Activated CD8-positive, alpha-beta T cell treated with anti-CD3 and anti-CD28 coated beads, Interleukin-2, amount 10 ng/mL, durations not matched to agents 7 days and 5 days (primary cell): ENCODE data around the gene CCDC93. TPM values are rescaled to one million over a fixed set of nuclear protein-coding genes. Genes with fewer than 3 reads are reported as not detected.

Experiments
- ATAC-seq: fragments of 150-1000 bp; cut with Tn5 transposase; one replicate; pipeline ENCODE4 v1.10.0; 2021; ENCODE audit warnings: moderate library complexity
- CTCF ChIA-PET: fragments of 350-600 bp; sonication (Branson Sonifier 250); formaldehyde crosslinking; loops from one replicate; lab custom pipeline; 2021; ENCODE audit warnings: antibody characterized with exemption; lab: Charles Lee
- POLR2A ChIA-PET: fragments of 350-600 bp; sonication (Branson Sonifier 250); formaldehyde crosslinking; loops from one replicate; lab custom pipeline; 2021; ENCODE audit warnings: antibody characterized with exemption; lab: Charles Lee
- DNase-seq: peaks from one replicate; pipeline ENCODE4 v3.0.0-alpha.2; 2020
- H3K27ac Mint-ChIP-seq: one replicate; pipeline ENCODE4 v1.8.0; 2021; ENCODE audit warnings: mild to moderate bottlenecking, mixed read lengths
- H3K27me3 Mint-ChIP-seq: one replicate; pipeline ENCODE4 v1.8.0; 2021; ENCODE audit warnings: low read depth, mixed read lengths
- H3K36me3 Mint-ChIP-seq: one replicate; pipeline ENCODE4 v1.8.0; 2021; ENCODE audit warnings: low read depth, mixed read lengths
- H3K4me1 Mint-ChIP-seq: one replicate; pipeline ENCODE4 v1.8.0; 2021; ENCODE audit warnings: low read depth, mixed read lengths
- H3K4me3 Mint-ChIP-seq: one replicate; pipeline ENCODE4 v1.8.0; 2021; ENCODE audit warnings: mild to moderate bottlenecking, mixed read lengths
- H3K9me3 Mint-ChIP-seq: one replicate; pipeline ENCODE4 v1.8.0; 2022; ENCODE audit warnings: mixed read lengths; ENCODE audit not compliant: insufficient read depth
- total RNA-seq, 2 experiments: library from RNA; stranded (reverse); gene quantifications; one replicate each; pipeline ENCODE4 v1.2.3, GENCODE V29; 2021

Gene CCDC93
- total RNA-seq, 2 experiments from 2014 or later = 31.7 to 34.3 TPM

DNA sequence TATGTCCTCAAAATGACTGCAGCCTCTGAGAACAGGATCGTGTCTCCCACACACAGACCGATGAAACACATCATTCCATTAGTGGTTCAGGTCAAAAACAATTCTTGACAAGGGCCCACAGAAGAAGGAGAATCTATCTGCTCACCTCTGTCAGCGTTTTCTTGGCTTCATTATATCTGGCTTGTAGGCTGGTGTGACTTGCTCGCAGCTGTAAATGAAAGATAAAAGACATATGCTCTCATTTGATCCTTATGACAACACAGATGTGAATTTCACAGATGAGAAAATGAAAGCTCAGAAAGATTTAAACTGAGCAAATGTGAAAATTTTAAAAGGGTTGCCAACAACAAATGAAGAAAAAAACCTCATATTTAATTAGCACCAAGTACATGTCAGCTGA, 61.6 kb downstream of the CCDC93 start:
- Mint-ChIP-seq H3K36me3 (peaks cover 58% of the 10 kb centered on the region), H3K4me3 (no peak overlapping the region), H3K27me3 (no peaks in the 10 kb centered on the region), H3K27ac (no peak overlapping the region), H3K4me1 (no peaks in the 10 kb centered on the region), H3K9me3 (no peaks in the 10 kb centered on the region)
- DNase-seq (no peak), ATAC-seq (no peak)
- ChIA-PET POLR2A (no interaction called here), CTCF (interaction anchor here (1.4 to 2.8 kb wide), 2 partner anchors 51 to 138 kb away, joined by 4 to 7 read pairs; partner anchors contain the start of gene DDX18)

DNA sequence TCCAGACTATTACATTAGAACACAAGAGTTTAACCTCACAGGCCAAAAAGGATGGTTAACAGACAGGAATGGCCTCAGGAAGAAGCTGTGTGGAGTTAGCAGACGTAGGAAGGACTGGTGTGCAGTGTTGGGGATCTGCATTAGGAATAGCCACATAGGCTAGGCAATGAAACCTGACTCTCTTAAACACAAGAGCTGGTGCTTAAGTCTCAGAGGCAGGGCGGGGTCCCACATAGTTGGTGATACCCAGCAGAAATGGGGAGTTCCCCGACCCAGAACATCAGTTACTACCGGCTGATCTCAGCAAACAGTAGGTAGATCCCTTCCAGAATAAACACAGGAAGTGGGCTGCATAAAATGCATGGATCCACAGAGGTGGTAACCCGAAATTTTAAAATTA, 64.1 kb downstream of the CCDC93 start:
- H3K27me3 Mint-ChIP-seq = no peaks in the 10 kb centered on the region
- POLR2A ChIA-PET = no interaction called here
- no peaks in the 10 kb centered on the region for H3K9me3 Mint-ChIP-seq
- H3K27ac Mint-ChIP-seq = no peak overlapping the region
- H3K4me3 Mint-ChIP-seq = no peak overlapping the region
- peaks cover 61% of the 10 kb centered on the region for H3K36me3 Mint-ChIP-seq
- ATAC-seq (no peak), DNase-seq (no peak)
- CTCF ChIA-PET = interaction anchor here (1.0 to 2.2 kb wide), 2 partner anchors 54 to 135 kb away, joined by 3 to 10 read pairs; partner anchors contain the start of gene DDX18
- H3K4me1 Mint-ChIP-seq = no peaks in the 10 kb centered on the region

DNA sequence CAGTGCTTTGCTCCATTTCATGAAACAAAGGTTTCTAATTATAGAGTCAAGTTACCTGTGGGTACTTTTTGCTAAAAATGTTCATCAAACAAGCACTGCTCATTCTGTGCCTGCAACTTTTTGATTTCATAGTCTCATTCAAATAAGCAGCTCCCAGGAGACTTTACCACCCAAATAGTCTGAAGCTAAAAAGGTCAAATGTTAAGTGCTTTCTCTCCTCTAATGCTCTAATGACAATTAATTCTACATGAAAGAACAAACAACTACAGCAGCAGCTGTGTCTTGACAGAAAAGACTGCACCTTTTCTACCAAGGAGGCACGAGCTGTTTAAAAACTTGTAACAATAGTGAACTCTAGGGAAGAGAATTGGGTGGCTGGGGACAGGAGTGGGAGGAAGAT, 65.3 kb downstream of the CCDC93 start:
- ATAC-seq = no peak
- Mint-ChIP-seq H3K4me1 (no peaks in the 10 kb centered on the region), H3K4me3 (no peak overlapping the region), H3K27me3 (no peaks in the 10 kb centered on the region), H3K9me3 (no peaks in the 10 kb centered on the region), H3K36me3 (peaks cover 58% of the 10 kb centered on the region), H3K27ac (no peak overlapping the region)
- ChIA-PET CTCF (interaction anchor here (0.6 kb wide), 1 partner anchor 134 kb away, joined by 3 read pairs; the partner anchor contains the start of gene DDX18), POLR2A (no interaction called here)
- DNase-seq = no peak

DNA sequence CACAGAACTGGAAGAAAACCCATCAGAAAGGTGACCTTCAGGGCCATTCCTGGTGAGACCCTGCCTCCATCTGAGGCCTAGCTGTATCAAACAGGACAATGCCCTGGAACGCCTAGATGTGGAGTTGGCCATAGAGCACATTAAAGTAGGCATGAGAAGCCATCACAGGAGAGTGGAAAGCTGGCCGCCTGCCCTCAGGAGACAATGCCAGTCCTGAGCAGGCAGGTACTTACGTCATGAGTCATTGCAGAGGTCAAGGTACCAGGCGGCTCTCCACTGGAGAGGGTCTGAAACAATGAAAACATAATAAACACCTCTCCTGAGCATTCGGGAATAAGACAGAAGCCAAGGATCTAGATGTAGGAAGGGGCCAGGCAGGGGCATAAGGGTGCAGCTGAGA, 68.6 kb downstream of the CCDC93 start:
- Mint-ChIP-seq H3K36me3 (peaks cover 49% of the 10 kb centered on the region), H3K27ac (no peak overlapping the region), H3K4me1 (no peaks in the 10 kb centered on the region), H3K27me3 (no peaks in the 10 kb centered on the region), H3K4me3 (no peak overlapping the region), H3K9me3 (no peaks in the 10 kb centered on the region)
- POLR2A ChIA-PET = no interaction called here
- DNase-seq (no peak), ATAC-seq (no peak)
- CTCF ChIA-PET = interaction anchor here (1.0 kb wide), 1 partner anchor 11 kb away, joined by 3 read pairs; no protein-coding TSS in a partner anchor

DNA sequence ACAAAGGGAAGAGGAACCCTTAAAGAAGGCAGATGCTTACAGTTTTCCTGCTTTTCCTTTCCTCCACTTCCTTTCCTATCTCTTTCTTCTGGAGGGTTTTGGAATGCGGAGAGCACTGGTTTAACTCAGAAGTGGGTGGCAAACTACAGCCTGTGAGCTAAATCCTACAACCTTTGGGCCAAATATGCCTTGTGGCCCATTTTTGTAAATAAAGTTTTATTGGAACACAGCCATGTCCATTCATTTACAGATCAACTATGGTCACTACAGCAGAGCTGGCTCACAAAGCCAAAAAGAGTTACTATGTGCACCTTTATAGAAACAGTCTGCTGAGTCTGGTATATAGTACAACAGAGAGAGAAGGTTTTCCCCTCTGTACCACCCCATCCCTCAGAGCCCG, 69.1 kb downstream of the CCDC93 start:
- no peak for ATAC-seq
- Mint-ChIP-seq H3K4me1 (no peaks in the 10 kb centered on the region), H3K27me3 (no peaks in the 10 kb centered on the region), H3K27ac (no peak overlapping the region), H3K4me3 (no peak overlapping the region), H3K36me3 (peaks cover 51% of the 10 kb centered on the region), H3K9me3 (no peaks in the 10 kb centered on the region)
- ChIA-PET POLR2A (no interaction called here), CTCF (interaction anchor here (0.8 to 1.0 kb wide), 2 partner anchors 11 to 130 kb away, joined by 3 read pairs; partner anchors contain the start of gene DDX18)
- no peak for DNase-seq

DNA sequence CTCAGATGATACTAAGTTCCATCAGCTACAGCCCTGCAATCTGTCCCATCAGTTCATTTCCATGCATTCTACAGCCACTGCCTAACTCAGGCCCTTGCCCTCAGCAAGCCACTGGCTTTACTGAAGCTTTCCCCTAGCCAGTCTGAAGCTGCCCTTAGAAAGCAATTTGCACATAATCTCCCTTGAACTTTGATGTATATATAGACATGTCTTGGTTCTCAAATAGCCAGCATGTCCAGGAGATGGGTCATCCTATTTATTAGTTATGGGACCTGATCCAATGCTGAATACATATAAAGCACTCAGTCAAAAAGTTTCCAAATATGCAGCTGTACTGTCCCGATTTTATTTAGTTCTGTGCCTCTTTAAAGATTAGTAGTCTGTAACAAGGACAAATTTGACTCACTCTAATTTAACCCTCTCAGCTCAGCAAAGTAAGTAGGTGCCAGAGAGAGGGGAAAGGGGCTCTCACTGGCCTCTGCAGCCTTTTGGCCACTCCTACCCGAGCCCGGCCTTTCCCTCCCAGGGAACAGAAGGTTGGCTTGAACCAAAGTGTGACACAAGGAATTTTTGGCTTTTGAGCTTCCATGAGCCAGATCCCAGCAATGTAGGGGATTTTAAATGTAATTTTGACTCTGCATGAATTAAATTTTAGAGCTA, 70.7 kb downstream of the CCDC93 start:
- POLR2A ChIA-PET = no interaction called here
- ATAC-seq (no peak), DNase-seq (no peak)
- H3K4me1 Mint-ChIP-seq = no peaks in the 10 kb centered on the region
- CTCF ChIA-PET = no interaction called here
- no peak overlapping the region for H3K4me3 Mint-ChIP-seq
- no peaks in the 10 kb centered on the region for H3K9me3 Mint-ChIP-seq
- no peak overlapping the region for H3K27ac Mint-ChIP-seq
- no peaks in the 10 kb centered on the region for H3K27me3 Mint-ChIP-seq
- H3K36me3 Mint-ChIP-seq = peaks cover 51% of the 10 kb centered on the region

DNA sequence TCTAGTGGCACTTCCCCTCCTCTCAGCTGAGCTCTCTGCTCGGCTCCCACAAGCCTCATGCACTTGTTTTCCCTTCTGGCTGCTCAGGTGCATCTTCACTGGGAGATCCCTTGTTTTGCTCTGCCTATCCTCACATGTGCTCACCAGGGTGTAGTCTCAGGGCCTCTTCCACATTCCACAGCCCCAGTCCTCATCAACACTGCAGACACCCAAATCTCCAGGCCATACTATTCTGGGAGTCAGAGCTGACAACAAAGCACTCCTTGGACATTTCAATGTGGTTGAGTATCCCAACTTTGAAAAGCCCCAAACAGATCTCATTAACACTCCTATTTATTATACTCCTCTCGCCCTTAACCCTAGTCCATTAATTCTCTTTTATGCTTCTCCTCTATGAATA, 71.3 kb downstream of the CCDC93 start:
- Mint-ChIP-seq H3K27me3 (no peaks in the 10 kb centered on the region), H3K36me3 (peaks cover 50% of the 10 kb centered on the region), H3K4me3 (no peak overlapping the region), H3K27ac (no peak overlapping the region), H3K4me1 (no peaks in the 10 kb centered on the region), H3K9me3 (no peaks in the 10 kb centered on the region)
- POLR2A ChIA-PET = no interaction called here
- CTCF ChIA-PET = no interaction called here
- no peak for ATAC-seq
- no peak for DNase-seq

DNA sequence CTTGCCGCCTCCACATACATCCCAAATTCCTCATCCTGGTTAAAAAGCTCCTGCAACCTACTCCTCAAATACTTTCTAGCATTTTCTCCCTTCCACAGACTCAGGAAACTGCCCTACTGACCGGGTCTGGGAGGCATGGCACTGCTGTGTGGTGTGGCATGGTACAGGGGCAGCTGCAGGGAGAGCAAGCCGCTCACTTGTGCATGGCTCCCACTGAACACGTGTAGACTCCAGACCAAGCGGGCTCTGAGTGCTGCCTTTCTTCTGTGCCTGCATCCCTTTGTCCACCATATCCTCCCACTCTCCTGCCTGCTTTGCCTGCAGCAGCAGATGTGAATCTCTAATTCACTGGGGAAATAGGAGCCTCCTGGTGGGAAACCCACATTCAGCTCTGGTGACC, 72.2 kb downstream of the CCDC93 start:
- H3K4me3 Mint-ChIP-seq = no peak overlapping the region
- peaks cover 47% of the 10 kb centered on the region for H3K36me3 Mint-ChIP-seq
- ATAC-seq (no peak), DNase-seq (no peak)
- no peaks in the 10 kb centered on the region for H3K27me3 Mint-ChIP-seq
- no peaks in the 10 kb centered on the region for H3K4me1 Mint-ChIP-seq
- no peaks in the 10 kb centered on the region for H3K9me3 Mint-ChIP-seq
- H3K27ac Mint-ChIP-seq = no peak overlapping the region
- CTCF ChIA-PET = no interaction called here
- POLR2A ChIA-PET = no interaction called here

DNA sequence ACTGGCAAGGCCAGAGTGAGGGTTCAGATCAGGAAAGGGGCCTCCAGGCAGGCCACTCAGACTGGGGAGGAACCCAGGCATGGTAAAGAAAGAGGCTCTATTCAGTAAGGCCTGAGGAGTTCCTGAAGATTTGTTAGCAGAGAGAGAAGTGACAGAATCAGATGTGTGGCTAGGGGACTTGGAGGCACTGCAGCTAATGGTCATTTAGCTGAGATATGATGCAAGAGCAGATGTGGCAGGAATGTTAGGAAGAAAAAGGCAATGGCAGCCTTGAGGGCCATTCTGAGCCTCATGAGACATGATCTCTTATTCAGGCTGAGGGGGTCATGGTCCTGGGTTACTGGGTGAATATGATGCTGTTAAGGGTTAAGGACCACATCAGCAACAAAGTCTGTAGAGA, 73.4 kb downstream of the CCDC93 start:
- Mint-ChIP-seq H3K4me1 (no peaks in the 10 kb centered on the region), H3K36me3 (peaks cover 41% of the 10 kb centered on the region), H3K4me3 (no peak overlapping the region), H3K27ac (peak overlapping the region; percentile 17), H3K9me3 (no peaks in the 10 kb centered on the region), H3K27me3 (no peaks in the 10 kb centered on the region)
- ChIA-PET POLR2A (no interaction called here), CTCF (interaction anchor here (2.0 kb wide), 1 partner anchor 63 kb away, joined by 7 read pairs; no protein-coding TSS in a partner anchor)
- DNase-seq (no peak), ATAC-seq (no peak)

DNA sequence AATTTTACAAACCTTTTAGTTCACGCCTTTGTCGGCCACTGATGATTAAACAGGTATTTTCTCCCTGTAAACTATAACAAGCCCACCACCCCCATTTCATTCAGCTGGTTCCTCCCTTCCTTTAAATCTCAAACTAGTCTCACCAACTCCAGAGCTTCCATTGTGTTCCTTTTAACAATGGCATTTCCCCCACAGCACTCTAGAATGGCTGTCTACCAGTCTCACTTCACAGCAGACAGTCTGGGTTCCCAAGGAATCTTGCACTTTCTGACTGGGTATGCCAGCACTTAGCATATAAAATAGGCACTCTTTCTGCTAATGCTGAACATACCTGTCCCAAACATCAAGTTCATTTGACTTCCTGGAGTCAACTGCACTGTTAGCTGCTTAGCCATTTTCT, 75.3 kb downstream of the CCDC93 start:
- ChIA-PET POLR2A (no interaction called here), CTCF (no interaction called here)
- DNase-seq (no peak), ATAC-seq (no peak)
- Mint-ChIP-seq H3K4me3 (no peak overlapping the region), H3K4me1 (no peaks in the 10 kb centered on the region), H3K36me3 (peaks cover 43% of the 10 kb centered on the region), H3K27ac (no peak overlapping the region), H3K27me3 (no peaks in the 10 kb centered on the region), H3K9me3 (no peaks in the 10 kb centered on the region)

DNA sequence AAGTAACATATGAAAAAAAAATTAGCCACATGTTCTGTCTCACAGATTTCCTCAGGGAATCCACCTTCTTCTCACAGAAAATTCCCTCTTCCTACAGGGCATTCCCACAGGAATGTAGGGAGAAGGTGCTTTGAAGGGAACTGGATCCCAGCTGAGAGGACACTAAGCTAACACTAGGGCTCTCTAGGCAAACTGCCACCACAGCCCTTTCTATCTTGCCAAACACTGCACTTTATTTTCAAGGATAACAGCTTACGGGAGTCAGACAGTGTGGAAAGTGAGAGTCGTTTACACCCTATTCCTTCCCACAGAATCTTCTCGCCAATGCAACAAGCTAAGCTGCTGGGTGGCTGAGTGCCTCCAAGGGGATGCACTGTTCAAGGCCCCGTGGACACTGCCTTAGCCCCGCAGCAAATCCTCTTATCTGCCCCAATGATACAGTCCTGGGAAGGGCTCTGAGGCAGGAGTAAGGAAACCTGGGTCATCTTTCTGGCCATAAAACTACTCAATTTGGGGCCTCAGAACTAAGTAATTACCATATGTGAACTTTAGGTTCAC, 76.9 kb downstream of the CCDC93 start:
- Mint-ChIP-seq H3K27me3 (no peaks in the 10 kb centered on the region), H3K9me3 (no peaks in the 10 kb centered on the region), H3K27ac (no peak overlapping the region), H3K4me3 (no peak overlapping the region), H3K36me3 (peaks cover 53% of the 10 kb centered on the region), H3K4me1 (no peaks in the 10 kb centered on the region)
- no peak for DNase-seq
- ChIA-PET POLR2A (no interaction called here), CTCF (no interaction called here)
- no peak for ATAC-seq

DNA sequence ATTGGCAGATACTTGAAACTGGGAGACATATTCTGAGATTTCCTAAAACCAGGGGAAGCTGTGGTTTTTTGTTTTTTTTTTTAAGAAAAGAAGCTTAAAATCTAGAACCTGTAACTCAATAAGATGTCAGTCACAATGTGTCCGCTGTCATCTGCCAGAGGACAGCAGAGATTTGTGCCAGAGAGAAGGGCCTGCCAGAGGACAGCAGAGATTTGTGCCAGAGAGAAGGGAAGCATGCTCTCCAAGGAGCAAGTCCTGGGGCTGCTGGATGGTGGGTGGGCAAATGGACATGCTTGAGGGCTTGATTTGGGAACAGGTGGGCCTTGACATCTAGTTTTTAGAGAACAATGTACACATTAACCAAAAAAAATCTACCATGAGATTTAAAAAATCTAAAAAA, 77.9 kb downstream of the CCDC93 start:
- Mint-ChIP-seq H3K9me3 (no peaks in the 10 kb centered on the region), H3K27me3 (no peaks in the 10 kb centered on the region), H3K36me3 (peaks cover 58% of the 10 kb centered on the region), H3K4me1 (no peaks in the 10 kb centered on the region), H3K4me3 (no peak overlapping the region), H3K27ac (no peak overlapping the region)
- ChIA-PET POLR2A (no interaction called here), CTCF (no interaction called here)
- DNase-seq = no peak
- no peak for ATAC-seq
